Daoy (cell line): ENCODE measurements around the gene UBE2K. TPM values are rescaled to one million over a fixed set of nuclear protein-coding genes. Genes with fewer than 3 reads are reported as not detected.
"Not testable (repeated sequence)": the region's sequence is repeated elsewhere in the genome, so short reads cannot be mapped to it uniquely, and the experiment has no call there.

Experiments
- DNase-seq: peaks from one replicate; pipeline ENCODE4 v3.0.0-alpha.2; 2015; ENCODE audit warnings: low read depth
- total RNA-seq: library from RNA; depleted of rRNA; stranded (reverse); fragments of >200 nt; shearing (Covaris generic); gene quantifications from 2 replicates; pipeline ENCODE4 v1.2.3, GENCODE V29; 2014

Gene UBE2K
- total RNA-seq, 1 experiment from 2014 or later, result 20.4 TPM

GRCh38 chr4:39729557-39729956 lies 31.6 kb downstream of the UBE2K start:
- no peak for DNase-seq

GRCh38 chr4:39730072-39730471 lies 32.1 kb downstream of the UBE2K start:
- no peak for DNase-seq

- DNase-seq, result no peak
These were observed 34.0 kb downstream of the UBE2K start for GRCh38 chr4:39731908-39732307.

GRCh38 chr4:39732728-39733127 lies 34.8 kb downstream of the UBE2K start:
- DNase-seq, result peak; percentile 82

- DNase-seq, result not testable (repeated sequence)
These were observed 41.7 kb downstream of the UBE2K start for GRCh38 chr4:39739591-39739990.

GRCh38 chr4:39741401-39741800 lies 43.5 kb downstream of the UBE2K start:
- DNase-seq, result no peak

DNA sequence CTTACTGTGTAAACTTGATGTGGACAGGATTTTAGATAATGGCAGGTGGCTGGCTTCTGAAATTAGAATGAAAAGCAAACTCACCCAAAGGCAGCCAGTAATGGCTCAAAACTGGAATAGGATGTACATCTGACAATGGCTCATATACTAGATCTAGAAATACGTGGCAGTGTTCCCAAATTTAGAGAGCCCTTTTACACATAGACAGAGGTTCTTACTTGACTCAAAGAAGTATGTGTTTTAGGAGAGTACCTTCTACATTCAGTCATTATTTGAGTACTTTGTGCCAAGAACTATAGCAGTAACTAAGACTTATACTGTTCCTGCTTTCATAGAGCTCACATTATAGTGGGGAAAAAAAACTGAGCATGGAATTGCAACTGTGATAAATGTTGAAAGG lies 48.0 kb downstream of the UBE2K start:
- DNase-seq, result no peak

DNA sequence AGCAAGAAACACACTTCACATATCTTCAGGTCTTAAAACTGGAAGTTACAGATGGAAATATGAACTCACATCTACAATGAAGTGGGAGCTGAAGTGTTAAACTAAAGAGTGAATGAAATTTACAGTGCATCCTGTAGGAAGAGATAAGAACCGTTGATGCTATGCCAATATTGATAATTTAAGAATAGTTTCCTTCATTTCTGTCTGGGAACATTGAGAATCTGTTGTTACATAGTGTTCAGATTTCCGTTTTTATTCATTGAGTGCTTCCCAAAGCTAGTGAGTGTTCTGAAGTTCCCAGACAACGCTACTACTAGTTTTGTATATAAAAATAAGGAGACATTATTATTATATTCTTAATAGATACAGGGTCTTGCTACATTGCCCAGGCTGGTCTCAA lies 52.3 kb downstream of the UBE2K start:
- DNase-seq, result no peak

- DNase-seq, result no peak
These were observed 56.4 kb downstream of the UBE2K start for GRCh38 chr4:39754309-39754708.

GRCh38 chr4:39756159-39756558 lies 58.2 kb downstream of the UBE2K start:
- no peak for DNase-seq

GRCh38 chr4:39758176-39758575 lies 60.2 kb downstream of the UBE2K start:
- no peak for DNase-seq

GRCh38 chr4:39759569-39759968 lies 61.6 kb downstream of the UBE2K start:
- no peak for DNase-seq

DNA sequence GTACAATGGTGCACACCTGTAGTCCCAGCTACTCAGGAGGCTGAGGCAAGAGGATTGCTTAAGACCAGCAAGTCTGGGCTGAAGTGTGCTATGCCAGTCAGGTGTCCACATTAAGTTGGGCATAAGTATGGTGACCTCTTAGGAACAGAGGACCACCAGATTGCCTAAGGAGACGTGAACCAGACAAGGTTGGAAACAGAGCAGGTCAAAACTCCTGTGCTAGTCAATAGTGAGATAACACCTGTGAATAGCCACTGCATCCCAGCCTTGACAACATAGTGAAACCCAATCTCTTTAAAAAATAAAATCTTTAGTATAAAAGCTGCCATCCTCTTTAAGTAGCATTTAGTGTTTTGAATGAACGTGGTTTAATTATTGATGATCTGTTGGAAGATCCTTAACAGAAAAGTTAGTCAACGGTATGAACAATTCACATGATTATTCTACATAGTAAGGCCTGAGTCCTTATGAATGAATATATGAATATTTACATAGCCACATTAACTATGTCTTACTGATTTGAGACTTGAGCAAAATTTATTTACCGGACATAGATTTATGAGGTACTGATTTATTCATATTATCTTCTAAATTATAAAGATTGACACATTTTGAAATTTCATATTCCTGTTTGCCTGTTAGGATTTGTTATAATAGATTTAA lies 63.2 kb downstream of the UBE2K start:
- DNase-seq, result no peak

- DNase-seq, result no peak
These were observed 66.0 kb downstream of the UBE2K start for GRCh38 chr4:39763714-39764572.

- DNase-seq, result no peak
These were observed 72.1 kb downstream of the UBE2K start for GRCh38 chr4:39770005-39770404.

DNA sequence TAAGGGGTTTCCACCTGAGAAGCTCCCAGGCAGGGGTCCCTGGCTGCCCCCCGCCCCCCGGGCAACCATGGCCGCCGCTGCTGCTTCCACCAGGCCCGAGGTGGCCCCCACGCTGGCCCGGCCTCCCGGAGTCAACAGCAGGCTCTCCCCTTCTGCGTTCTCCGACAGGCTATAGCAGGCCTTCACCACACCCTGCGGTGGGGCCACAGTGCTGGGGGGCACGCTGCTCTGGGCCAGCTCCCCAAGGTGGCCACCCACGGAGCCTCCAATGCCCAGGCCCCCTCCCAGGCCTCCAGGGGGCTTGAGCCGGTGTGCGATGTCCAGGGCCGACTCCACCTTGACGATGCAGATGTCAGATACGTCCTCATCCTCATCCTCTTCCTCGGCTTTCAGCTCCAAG lies 72.5 kb downstream of the UBE2K start:
- no peak for DNase-seq

DNA sequence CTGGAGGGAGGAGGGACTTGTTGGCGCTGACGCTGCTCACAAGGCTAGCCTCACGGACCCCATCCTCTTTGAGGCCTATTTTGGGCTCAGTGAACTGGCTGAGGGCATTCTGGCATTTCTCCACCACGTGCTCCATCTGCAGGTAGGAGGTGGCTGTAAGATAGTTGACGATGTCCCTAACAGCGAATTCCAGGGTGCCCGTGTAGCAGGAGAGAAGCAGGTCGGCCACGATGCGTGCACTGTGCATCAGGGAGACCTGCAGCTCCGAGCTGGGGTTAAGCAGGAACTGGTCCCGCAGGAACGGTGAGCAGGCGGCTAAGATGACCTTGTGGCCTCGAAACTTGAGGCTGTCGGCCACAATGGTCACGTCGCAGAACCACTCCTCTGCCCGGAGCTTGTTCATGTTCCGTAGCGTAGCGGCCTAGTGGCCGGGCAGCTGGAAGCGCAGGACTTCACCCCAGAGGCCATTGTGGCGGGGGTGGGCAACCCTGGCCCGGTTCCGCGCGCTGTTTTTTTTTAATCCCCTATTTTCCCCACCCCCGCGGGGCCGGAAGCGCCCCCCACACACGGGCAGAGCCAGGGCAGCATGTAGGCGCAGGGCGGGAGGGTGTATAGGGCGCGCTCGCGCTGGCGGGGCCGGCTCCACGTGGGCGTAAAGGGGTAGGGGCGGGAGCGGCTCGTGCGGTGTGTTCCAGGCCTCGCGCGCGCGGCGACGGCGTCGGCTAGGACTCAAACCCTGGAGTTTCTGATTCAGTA lies 73.2 kb downstream of the UBE2K start:
- no peak for DNase-seq

GRCh38 chr4:39781988-39782387 lies 84.1 kb downstream of the UBE2K start:
- not testable (repeated sequence) for DNase-seq

DNA sequence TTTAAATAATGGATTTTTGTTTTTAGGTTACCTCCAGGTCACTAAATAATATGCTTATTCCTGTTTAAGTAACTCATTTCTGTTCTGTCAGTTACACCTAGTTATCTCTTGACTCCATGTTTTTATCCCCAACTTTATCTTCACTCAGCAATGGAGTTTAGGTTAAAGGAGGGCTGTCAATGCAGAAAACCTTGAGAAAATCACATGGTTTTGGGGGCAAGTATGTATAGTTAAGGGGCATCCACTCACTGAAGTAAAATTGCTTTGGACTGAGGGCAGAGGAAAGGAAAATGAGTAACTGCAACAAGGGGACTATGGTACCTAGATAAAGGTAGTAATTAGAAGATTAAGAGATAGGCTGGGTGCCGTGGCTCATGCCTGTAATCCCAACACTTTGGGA lies 87.1 kb downstream of the UBE2K start:
- DNase-seq, result no peak

DNA sequence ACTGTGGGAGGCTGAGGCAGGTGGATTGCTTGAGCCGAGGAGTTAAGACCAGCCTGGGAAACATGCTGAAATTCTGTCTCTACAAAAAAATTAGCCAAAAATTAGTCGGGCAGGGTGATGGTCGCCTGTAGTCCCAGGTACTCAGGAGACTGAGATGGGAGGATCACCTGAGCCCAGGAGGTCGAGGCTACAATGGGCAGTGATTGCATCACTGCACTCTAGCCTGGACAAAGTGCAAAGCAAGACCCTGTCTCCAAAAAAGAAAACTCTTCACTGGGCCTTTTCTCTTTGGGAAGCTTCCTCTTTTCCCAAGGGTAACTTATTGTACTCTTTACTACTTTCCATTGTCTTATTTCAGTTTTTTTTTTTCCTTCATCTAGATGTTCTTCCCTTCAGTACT lies 88.9 kb downstream of the UBE2K start:
- no peak for DNase-seq

GRCh38 chr4:39792128-39792527 lies 94.2 kb downstream of the UBE2K start:
- DNase-seq, result no peak

GRCh38 chr4:39792529-39792928 lies 94.6 kb downstream of the UBE2K start:
- DNase-seq, result no peak

- not testable (repeated sequence) for DNase-seq
These were observed 95.0 kb downstream of the UBE2K start for GRCh38 chr4:39792976-39793375.
